Measurements from ENCODE around the gene NLK. TPM values are rescaled to one million over a fixed set of nuclear protein-coding genes. Genes with fewer than 3 reads are reported as not detected.
"Not testable (repeated sequence)": the region's sequence is repeated elsewhere in the genome, so short reads cannot be mapped to it uniquely, and the experiment has no call there.

Gene NLK
- total and polyA plus RNA-seq, 2 donors: 18.8 to 23.5 TPM

DNA sequence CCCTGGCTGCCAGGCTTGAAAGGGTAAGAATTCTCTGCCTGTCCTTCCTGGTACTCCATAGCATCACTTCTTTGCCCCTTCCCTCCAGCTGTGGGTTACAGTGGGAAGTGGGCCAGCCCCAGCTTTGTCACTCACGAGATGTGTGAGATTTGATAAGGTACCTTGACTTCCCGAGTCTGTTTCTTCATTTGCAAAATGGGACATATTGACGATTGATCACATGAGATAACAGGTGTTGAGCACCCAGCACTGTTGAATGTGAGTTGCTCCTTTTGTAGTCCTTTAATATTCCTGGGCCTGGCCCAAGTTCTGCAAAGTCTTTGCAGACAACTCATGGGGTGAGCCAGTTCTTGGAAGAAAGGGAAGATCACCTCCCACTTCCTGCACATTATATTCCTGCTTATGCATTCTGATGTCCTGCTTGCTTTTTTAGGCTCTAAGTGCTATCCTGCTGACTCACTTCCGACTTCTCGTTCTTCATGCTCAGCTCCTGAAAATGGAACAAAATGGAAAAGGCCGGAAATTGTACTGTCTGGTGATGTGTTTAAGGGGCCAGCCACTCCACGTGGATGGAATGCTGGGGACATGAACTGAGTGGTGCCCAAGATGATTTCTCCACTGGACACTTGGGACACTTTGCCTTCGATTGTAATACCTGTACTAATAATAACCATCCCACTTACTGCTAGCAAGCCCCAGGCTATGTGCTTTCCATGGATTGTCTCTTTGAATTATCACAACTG, 8.3 kb upstream of the NLK start:
- no peaks in the 10 kb centered on the region for H3K9me3 ChIP-seq (ENCODE audit: control insufficient read depth in 2 of 2, insufficient read depth in 1 of 2, low read length in 1 of 2)
- no peak overlapping the region for H3K27ac ChIP-seq (ENCODE audit: low read depth in 1 of 2, low read length in 1 of 2)
- 57% methylated on average over 8 of the region's 8 CpGs for WGBS
- no peaks in the 10 kb centered on the region for H3K36me3 ChIP-seq (ENCODE audit: control insufficient read depth in 2 of 2, insufficient read depth in 2 of 2, low read length in 1 of 2)
- no peak overlapping the region for H3K4me3 ChIP-seq (ENCODE audit: low read length in 2 of 2)
- no peaks in the 10 kb centered on the region for H3K27me3 ChIP-seq (ENCODE audit: control insufficient read depth in 2 of 2, insufficient read depth in 1 of 2, low read length in 1 of 2)
- DNase-seq (ENCODE audit: low read depth in 6 of 9, low spot score in 9 of 9): no peak
- no peaks in the 10 kb centered on the region for H3K4me1 ChIP-seq (ENCODE audit: control insufficient read depth in 2 of 2, insufficient read depth in 2 of 2, low read length in 2 of 2)

DNA sequence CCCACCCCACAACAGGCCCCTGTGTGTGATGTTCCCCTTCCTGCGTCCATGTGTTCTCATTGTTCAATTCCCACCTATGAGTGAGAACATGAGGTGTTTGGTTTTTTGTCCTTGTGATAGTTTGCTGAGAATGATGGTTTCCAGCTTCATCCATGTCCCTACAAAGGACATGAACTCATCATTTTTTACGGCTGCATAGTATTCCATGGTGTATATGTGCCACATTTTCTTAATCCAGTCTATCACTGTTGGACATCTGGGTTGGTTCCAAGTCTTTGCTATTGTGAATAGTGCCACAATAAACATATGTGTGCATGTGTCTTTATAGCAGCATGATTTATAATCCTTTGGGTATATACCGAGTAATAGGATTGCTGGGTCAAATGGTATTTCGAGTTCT, 7.0 kb upstream of the NLK start:
- H3K36me3 ChIP-seq (ENCODE audit: control insufficient read depth in 2 of 2, insufficient read depth in 2 of 2, low read length in 1 of 2); H3K4me1 ChIP-seq (ENCODE audit: control insufficient read depth in 2 of 2, insufficient read depth in 2 of 2, low read length in 2 of 2); H3K27ac ChIP-seq (ENCODE audit: low read depth in 1 of 2, low read length in 1 of 2); DNase-seq (ENCODE audit: low read depth in 6 of 9, low spot score in 9 of 9); H3K4me3 ChIP-seq (ENCODE audit: low read length in 2 of 2); H3K27me3 ChIP-seq (ENCODE audit: control insufficient read depth in 2 of 2, insufficient read depth in 1 of 2, low read length in 1 of 2); H3K9me3 ChIP-seq (ENCODE audit: control insufficient read depth in 2 of 2, insufficient read depth in 1 of 2, low read length in 1 of 2): not testable (repeated sequence)
- WGBS: 91% methylated on average over 4 of the region's 4 CpGs

DNA sequence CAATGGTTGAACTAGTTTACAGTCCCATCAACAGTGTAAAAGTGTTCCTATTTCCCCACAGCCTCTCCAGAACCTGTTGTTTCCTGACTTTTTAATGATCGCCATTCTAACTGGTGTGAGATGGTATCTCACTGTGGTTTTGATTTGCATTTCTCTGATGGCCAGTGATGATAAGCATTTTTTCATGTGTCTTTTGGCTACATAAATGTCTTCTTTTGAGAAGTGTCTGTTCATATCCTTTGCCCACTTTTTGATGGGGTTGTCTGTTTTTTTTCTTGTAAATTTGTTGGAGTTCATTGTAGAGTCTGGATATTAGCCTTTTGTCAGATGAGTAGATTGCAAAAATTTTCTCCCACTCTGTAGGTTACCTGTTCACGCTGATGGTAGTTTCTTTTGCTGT, 6.6 kb upstream of the NLK start:
- not testable (repeated sequence) for H3K27me3 ChIP-seq (ENCODE audit: control insufficient read depth in 2 of 2, insufficient read depth in 1 of 2, low read length in 1 of 2); H3K9me3 ChIP-seq (ENCODE audit: control insufficient read depth in 2 of 2, insufficient read depth in 1 of 2, low read length in 1 of 2); H3K4me1 ChIP-seq (ENCODE audit: control insufficient read depth in 2 of 2, insufficient read depth in 2 of 2, low read length in 2 of 2); H3K27ac ChIP-seq (ENCODE audit: low read depth in 1 of 2, low read length in 1 of 2); H3K36me3 ChIP-seq (ENCODE audit: control insufficient read depth in 2 of 2, insufficient read depth in 2 of 2, low read length in 1 of 2); H3K4me3 ChIP-seq (ENCODE audit: low read length in 2 of 2); DNase-seq (ENCODE audit: low read depth in 6 of 9, low spot score in 9 of 9)
- 89% methylated on average over 2 of the region's 2 CpGs for WGBS

DNA sequence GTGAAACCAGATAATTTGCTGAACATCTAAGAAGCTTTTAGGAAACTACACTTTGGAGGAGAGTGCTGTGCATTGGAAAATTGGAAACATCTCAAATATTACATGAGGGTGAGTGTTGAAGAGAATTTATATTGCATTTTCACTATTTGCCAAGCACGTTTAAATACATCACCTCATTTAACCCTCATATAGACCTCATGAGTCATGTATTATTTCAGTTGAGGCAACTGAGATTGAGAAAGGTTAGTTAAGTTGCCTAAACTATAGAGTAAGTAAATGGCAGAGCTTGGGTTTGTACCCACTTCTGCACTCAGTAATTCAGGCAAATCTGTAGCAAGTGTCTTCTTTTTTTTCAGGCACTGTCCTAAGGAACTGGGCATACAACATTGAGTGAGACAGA, 3.7 kb upstream of the NLK start:
- Histone ChIP-seq H3K4me1 (ENCODE audit: control insufficient read depth in 2 of 2, insufficient read depth in 2 of 2, low read length in 2 of 2) (peaks cover 14% of the 10 kb centered on the region in 2 donors), H3K36me3 (ENCODE audit: control insufficient read depth in 2 of 2, insufficient read depth in 2 of 2, low read length in 1 of 2) (no peaks in the 10 kb centered on the region), H3K4me3 (ENCODE audit: low read length in 2 of 2) (no peak overlapping the region), H3K9me3 (ENCODE audit: control insufficient read depth in 2 of 2, insufficient read depth in 1 of 2, low read length in 1 of 2) (no peaks in the 10 kb centered on the region), H3K27ac (ENCODE audit: low read depth in 1 of 2, low read length in 1 of 2) (no peak overlapping the region), H3K27me3 (ENCODE audit: control insufficient read depth in 2 of 2, insufficient read depth in 1 of 2, low read length in 1 of 2) (no peaks in the 10 kb centered on the region)
- no peak for DNase-seq (ENCODE audit: low read depth in 6 of 9, low spot score in 9 of 9)
- 23% methylated on average over 1 of the region's 1 CpG for WGBS

DNA sequence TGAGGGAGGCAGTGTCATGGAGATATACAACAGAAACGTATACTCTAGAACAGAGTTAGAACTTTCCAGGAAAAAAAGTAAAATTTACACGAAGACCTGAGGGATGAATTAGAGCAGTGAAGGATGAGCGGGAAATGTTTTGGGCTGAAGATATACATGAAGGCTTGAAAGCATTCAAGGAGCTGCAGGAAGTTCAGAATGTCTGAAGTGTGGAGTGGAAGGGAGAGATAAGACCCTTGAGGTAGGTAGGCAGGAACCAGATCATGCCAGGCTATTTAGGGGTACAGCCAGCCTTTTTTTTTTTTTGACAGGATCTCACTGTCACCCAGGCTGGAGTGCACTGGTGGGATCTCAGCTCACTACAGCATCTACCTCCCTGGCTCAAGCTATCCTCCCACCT, 3.2 kb upstream of the NLK start:
- Histone ChIP-seq H3K27me3 (ENCODE audit: control insufficient read depth in 2 of 2, insufficient read depth in 1 of 2, low read length in 1 of 2) (no peaks in the 10 kb centered on the region), H3K4me3 (ENCODE audit: low read length in 2 of 2) (no peak overlapping the region), H3K27ac (ENCODE audit: low read depth in 1 of 2, low read length in 1 of 2) (no peak overlapping the region), H3K4me1 (ENCODE audit: control insufficient read depth in 2 of 2, insufficient read depth in 2 of 2, low read length in 2 of 2) (peaks cover 14 to 15% of the 10 kb centered on the region in 2 donors), H3K9me3 (ENCODE audit: control insufficient read depth in 2 of 2, insufficient read depth in 1 of 2, low read length in 1 of 2) (no peaks in the 10 kb centered on the region), H3K36me3 (ENCODE audit: control insufficient read depth in 2 of 2, insufficient read depth in 2 of 2, low read length in 1 of 2) (no peaks in the 10 kb centered on the region)
- DNase-seq (ENCODE audit: low read depth in 6 of 9, low spot score in 9 of 9): no peak
- 21% methylated on average over 3 of the region's 3 CpGs for WGBS

DNA sequence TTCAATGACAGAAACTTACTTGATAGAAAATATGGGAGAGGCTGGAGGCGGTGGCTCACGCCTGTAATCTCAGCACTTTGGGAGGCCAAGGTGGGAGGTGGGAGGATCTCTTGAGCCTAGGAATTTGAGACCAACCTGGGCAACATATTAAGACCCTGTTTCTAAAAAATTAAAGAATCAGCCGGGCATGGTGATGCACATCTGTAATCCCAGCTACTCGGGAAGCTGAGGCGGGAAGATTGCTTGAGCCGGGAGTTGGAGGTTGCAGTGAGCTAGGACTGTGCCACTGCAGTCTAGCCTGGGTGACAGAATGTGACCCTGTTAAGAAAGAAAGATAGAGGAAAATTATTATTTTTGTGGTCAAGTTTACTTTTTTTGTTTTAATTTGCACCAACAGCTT, 2.1 kb upstream of the NLK start:
- Histone ChIP-seq H3K36me3 (ENCODE audit: control insufficient read depth in 2 of 2, insufficient read depth in 2 of 2, low read length in 1 of 2) (peaks cover 0 to 3% of the 10 kb centered on the region in 2 donors), H3K4me1 (ENCODE audit: control insufficient read depth in 2 of 2, insufficient read depth in 2 of 2, low read length in 2 of 2) (peaks cover 17 to 24% of the 10 kb centered on the region in 2 donors), H3K27ac (ENCODE audit: low read depth in 1 of 2, low read length in 1 of 2) (no peak overlapping the region), H3K4me3 (ENCODE audit: low read length in 2 of 2) (peak overlapping the region; percentile 21 to 90), H3K27me3 (ENCODE audit: control insufficient read depth in 2 of 2, insufficient read depth in 1 of 2, low read length in 1 of 2) (no peaks in the 10 kb centered on the region), H3K9me3 (ENCODE audit: control insufficient read depth in 2 of 2, insufficient read depth in 1 of 2, low read length in 1 of 2) (no peaks in the 10 kb centered on the region)
- DNase-seq (ENCODE audit: low read depth in 6 of 9, low spot score in 9 of 9): no peak
- WGBS: 98% methylated on average over 6 of the region's 6 CpGs

DNA sequence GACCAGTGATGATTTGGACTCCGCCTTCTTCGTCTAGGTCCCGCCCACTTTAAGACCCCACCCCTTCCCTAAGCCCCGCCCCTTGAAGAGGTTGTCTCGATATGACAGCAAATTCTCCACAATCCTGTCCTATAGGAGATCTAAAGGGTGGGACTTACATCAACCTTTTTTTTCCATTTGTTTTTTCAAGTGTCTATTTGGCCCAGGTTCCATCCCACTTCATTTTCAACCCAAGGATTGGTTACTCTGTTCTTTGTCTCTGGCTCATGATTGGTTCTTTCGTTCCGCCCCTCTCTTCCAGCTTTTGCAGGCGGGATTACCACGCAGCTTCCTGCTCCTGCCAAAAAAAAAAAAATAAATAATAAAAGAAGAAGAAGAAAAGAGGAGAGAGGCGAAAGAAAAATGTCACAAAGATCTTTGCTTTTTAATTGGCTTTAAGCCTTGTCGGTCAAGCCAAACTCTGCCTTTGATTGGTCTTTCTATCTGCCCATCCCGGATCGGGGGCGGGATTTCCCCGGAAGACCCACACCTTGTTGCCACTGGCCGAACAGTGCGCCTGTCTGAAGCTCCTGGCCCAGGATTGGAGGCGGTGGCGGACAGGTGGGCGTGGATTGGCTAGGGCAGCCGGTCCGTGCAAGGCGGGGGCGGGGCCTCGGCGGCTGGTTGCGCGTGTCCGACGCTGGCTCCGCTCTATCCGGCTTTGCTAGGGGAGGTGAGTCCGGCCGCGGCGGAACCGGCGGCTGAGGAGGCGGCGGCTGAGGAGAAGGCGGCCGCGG, 1.2 kb upstream of the NLK start:
- H3K4me3 ChIP-seq (ENCODE audit: low read length in 2 of 2): peak overlapping the region; percentile 90
- H3K27me3 ChIP-seq (ENCODE audit: control insufficient read depth in 2 of 2, insufficient read depth in 1 of 2, low read length in 1 of 2): no peaks in the 10 kb centered on the region
- no peaks in the 10 kb centered on the region for H3K9me3 ChIP-seq (ENCODE audit: control insufficient read depth in 2 of 2, insufficient read depth in 1 of 2, low read length in 1 of 2)
- peaks cover 17 to 24% of the 10 kb centered on the region in 2 donors for H3K4me1 ChIP-seq (ENCODE audit: control insufficient read depth in 2 of 2, insufficient read depth in 2 of 2, low read length in 2 of 2)
- WGBS: 2% methylated on average over 43 of the region's 43 CpGs
- H3K27ac ChIP-seq (ENCODE audit: low read depth in 1 of 2, low read length in 1 of 2): peak overlapping the region; percentile 45 to 73
- peak; percentile 95 to 99 (median 98) for DNase-seq (ENCODE audit: low read depth in 6 of 9, low spot score in 9 of 9)
- H3K36me3 ChIP-seq (ENCODE audit: control insufficient read depth in 2 of 2, insufficient read depth in 2 of 2, low read length in 1 of 2): peaks cover 0 to 3% of the 10 kb centered on the region in 2 donors

DNA sequence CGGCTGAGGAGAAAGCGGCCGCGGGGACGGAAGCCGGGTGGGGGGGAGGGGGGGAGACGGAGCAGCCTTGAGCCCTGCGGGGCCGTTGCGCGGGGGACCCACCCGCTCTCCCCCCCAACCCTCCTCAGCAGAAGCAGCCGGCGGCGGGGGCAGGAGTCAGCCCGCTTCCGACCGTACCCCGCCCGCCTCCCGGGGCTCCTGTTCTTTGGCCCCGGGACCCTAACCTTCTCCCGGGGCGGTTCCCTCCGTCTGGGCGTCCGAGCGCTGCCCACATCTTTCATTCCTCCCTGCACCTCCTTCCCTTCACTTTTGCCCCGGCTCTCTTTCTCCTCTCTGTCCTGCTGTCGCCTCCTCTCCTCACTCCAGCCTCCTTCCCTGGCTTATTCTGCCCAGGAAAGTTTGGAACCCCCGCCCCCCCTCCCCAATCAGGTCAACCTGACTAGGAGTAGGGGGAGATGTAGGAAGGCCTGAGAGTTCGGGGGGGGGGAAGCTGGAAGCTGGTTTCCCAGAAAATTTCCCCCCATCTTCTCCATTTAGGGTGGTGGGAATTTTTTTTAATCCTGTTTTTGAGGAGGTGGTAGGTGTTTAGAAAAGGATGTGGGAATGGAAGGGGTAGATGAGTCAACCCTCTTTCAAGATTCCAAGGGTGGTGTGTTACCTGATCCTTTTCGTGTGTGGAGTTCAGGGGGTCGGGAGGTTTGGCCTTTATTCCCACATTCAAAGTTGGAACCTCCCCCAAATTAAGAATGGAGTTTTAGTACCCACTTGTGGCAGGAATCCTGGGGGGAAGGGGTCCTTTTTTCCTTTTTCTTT, 427 bp upstream of the NLK start:
- DNase-seq (ENCODE audit: low read depth in 6 of 9, low spot score in 9 of 9): no peak

More for the DNA sequence above, 427 bp upstream of the NLK start:
- 6% methylated on average over 34 of the region's 34 CpGs for WGBS
- Histone ChIP-seq H3K27me3 (ENCODE audit: control insufficient read depth in 2 of 2, insufficient read depth in 1 of 2, low read length in 1 of 2) (no peaks in the 10 kb centered on the region), H3K4me1 (ENCODE audit: control insufficient read depth in 2 of 2, insufficient read depth in 2 of 2, low read length in 2 of 2) (peaks cover 20 to 24% of the 10 kb centered on the region in 2 donors), H3K27ac (ENCODE audit: low read depth in 1 of 2, low read length in 1 of 2) (peak overlapping the region; percentile 56 to 73), H3K4me3 (ENCODE audit: low read length in 2 of 2) (peak overlapping the region; percentile 90), H3K9me3 (ENCODE audit: control insufficient read depth in 2 of 2, insufficient read depth in 1 of 2, low read length in 1 of 2) (no peaks in the 10 kb centered on the region), H3K36me3 (ENCODE audit: control insufficient read depth in 2 of 2, insufficient read depth in 2 of 2, low read length in 1 of 2) (peaks cover 0 to 3% of the 10 kb centered on the region in 2 donors)

Measured in thymus (tissue), 11 donors.